Stomach smooth muscle (tissue), 2 donors: ENCODE measurements around the gene AKAP13.

ENCODE experiments used
- H3K27ac ChIP-seq: one replicate; pipeline ENCODE4 v1.7.0; 2013; ENCODE audit warnings: mild to moderate bottlenecking, low read length, inconsistent platforms
- H3K27me3 ChIP-seq, 2 donors: one replicate each; pipeline ENCODE4 v1.7.0; 2013; ENCODE audit warnings: low read length in 2 of 2; ENCODE audit not compliant: insufficient read depth in 2 of 2, control insufficient read depth in 1 of 2
- H3K36me3 ChIP-seq, 2 donors: one replicate each; pipeline ENCODE4 v1.7.0; 2013; ENCODE audit warnings: low read length in 2 of 2; ENCODE audit not compliant: control insufficient read depth in 2 of 2, insufficient read depth in 2 of 2
- H3K4me1 ChIP-seq: one replicate; pipeline ENCODE4 v1.7.0; 2013; ENCODE audit warnings: low read length; ENCODE audit not compliant: control insufficient read depth, insufficient read depth
- H3K4me3 ChIP-seq, 2 donors: one replicate each; pipeline ENCODE4 v1.7.0; 2013; ENCODE audit warnings: low read length in 2 of 2
- H3K9ac ChIP-seq, 2 donors: one replicate each; pipeline ENCODE4 v1.7.0; 2013; ENCODE audit warnings: low read length in 2 of 2, mild to moderate bottlenecking in 1 of 2
- H3K9me3 ChIP-seq, 2 donors: one replicate each; pipeline ENCODE4 v1.7.0; 2013; ENCODE audit warnings: low read length in 2 of 2; ENCODE audit not compliant: control insufficient read depth in 2 of 2
- donor health status: healthy.
- donor health status: Pancreatic carcinoma.

Gene AKAP13

DNA sequence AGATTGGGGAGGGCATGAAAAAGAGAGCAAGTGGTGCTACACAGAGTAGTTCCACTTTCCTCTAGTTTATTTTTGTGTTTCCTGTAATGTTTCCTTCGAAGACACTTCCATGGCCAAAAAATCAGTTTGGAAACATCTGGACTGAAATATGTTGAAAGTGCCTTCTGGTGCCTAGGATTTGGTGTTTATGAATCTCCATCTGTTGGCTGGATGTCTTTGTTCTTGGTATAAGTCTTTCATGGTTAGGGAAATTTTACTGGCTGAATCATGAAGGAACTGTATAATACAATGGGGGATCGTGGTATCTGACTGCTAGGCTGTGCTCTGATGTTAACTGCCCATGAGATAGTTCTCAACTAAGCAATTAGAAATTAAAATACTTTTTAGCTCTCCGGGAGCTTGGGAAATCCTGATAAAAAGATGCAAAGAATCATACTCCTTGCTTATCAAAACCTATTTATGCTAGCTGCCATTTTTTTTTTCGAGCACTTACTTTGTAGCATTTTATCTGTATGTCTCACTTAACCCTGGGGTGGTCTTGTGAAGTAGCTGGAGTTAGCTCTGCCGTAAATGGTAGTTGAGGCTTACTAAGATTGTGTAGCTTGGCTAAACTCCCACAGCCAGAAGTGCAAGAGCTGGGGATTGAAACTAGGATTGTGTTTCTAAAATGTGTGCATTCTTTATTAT is 21.9 kb downstream of the AKAP13 start:
- H3K9ac ChIP-seq: no peak overlapping the region
- no peak overlapping the region for H3K27ac ChIP-seq
- no peaks in the 10 kb centered on the region for H3K9me3 ChIP-seq
- H3K4me1 ChIP-seq: peaks cover 11% of the 10 kb centered on the region
- H3K27me3 ChIP-seq: no peaks in the 10 kb centered on the region
- no peak overlapping the region for H3K4me3 ChIP-seq
- H3K36me3 ChIP-seq: no peaks in the 10 kb centered on the region

- Histone ChIP-seq H3K9ac (no peak overlapping the region), H3K4me1 (peaks cover 11% of the 10 kb centered on the region), H3K27ac (no peak overlapping the region), H3K27me3 (no peaks in the 10 kb centered on the region), H3K36me3 (no peaks in the 10 kb centered on the region), H3K9me3 (no peaks in the 10 kb centered on the region), H3K4me3 (no peak overlapping the region)
These were observed 23.3 kb downstream of the AKAP13 start for GRCh38 chr15:85403745-85404144.

GRCh38 chr15:85404176-85404917 is 23.9 kb downstream of the AKAP13 start:
- Histone ChIP-seq H3K4me1 (peaks cover 11% of the 10 kb centered on the region), H3K9me3 (no peaks in the 10 kb centered on the region), H3K27me3 (no peaks in the 10 kb centered on the region), H3K36me3 (no peaks in the 10 kb centered on the region), H3K27ac (no peak overlapping the region), H3K4me3 (peak overlapping the region in 1 of 2 donors; percentile 19), H3K9ac (no peak overlapping the region)

DNA sequence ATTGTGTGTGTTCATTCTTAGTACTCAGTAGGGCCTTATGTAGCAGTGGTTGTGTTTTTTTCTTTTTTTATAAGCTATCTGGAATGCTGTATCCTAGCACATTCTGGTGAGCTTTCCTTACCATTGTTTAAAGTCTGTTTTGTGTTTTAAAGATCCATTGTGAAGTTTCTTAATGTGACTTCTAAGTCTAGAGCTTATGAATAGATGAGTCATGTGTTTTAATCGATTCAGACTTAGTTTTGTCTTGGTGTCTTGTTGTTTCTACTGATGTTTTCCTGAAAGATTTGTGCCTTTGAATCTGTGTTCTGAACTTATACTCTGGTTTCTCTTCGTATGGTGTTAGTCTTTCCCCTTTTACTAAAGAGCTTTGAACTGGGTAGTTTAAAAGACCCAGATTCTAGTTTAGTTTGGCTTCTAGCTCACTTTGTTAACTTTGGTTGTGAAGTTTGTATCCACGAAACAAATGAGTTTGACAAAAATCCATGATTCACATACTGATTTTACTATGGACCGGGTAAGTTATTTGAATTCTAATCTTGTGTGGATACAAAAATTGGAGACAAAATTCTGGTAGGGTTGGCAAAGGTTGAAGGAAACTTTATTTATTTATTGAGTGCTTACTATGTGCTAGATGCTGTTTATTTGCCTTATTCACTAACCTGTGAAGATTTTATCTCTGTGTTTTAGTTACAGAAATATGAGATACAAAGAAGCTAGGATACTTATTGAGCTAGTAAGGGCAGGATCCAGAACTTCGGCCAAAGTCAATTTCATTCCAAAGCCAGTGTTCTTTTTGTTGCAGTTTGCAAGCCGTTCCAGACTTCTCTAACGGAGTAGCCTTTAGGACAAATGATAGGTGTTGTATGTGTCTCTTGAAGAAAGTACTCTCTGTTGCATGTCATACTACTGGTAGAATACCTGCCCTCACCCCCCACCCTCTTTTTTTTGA is 24.8 kb downstream of the AKAP13 start:
- no peak overlapping the region for H3K9ac ChIP-seq
- H3K4me1 ChIP-seq: peaks cover 11% of the 10 kb centered on the region
- H3K4me3 ChIP-seq: peak overlapping the region in 1 of 2 donors; percentile 19
- no peaks in the 10 kb centered on the region for H3K9me3 ChIP-seq
- no peaks in the 10 kb centered on the region for H3K36me3 ChIP-seq
- H3K27me3 ChIP-seq: no peaks in the 10 kb centered on the region
- no peak overlapping the region for H3K27ac ChIP-seq

DNA sequence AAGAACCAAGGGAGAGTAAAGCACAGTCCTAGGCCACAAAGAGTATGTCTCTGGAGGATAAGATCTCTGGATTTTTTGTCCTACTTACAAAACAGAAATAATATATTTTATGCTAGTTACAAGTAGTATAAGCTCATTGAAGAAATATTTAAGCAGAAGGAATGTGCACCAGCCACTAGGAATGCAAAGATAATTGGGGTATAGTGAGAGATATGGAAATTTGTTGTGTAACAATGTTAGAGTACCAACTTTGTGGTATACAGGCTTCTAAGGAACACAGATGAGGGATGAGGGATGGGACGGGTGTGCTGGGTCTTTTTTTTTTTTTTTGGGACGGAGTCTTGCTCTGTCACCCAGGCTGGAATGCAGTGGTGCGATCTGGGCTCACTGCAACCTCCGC is 26.5 kb downstream of the AKAP13 start:
- H3K9me3 ChIP-seq: no peaks in the 10 kb centered on the region
- H3K4me1 ChIP-seq: peaks cover 11% of the 10 kb centered on the region
- H3K36me3 ChIP-seq: no peaks in the 10 kb centered on the region
- no peak overlapping the region for H3K9ac ChIP-seq
- H3K27me3 ChIP-seq: no peaks in the 10 kb centered on the region
- H3K4me3 ChIP-seq: no peak overlapping the region
- no peak overlapping the region for H3K27ac ChIP-seq

- no peak overlapping the region for H3K27ac ChIP-seq
- no peaks in the 10 kb centered on the region for H3K9me3 ChIP-seq
- H3K9ac ChIP-seq: no peak overlapping the region
- no peak overlapping the region for H3K4me3 ChIP-seq
- no peaks in the 10 kb centered on the region for H3K27me3 ChIP-seq
- H3K4me1 ChIP-seq: peaks cover 11% of the 10 kb centered on the region
- no peaks in the 10 kb centered on the region for H3K36me3 ChIP-seq
These were observed 27.2 kb downstream of the AKAP13 start for GRCh38 chr15:85407421-85408269.

GRCh38 chr15:85408270-85408746 is 27.9 kb downstream of the AKAP13 start:
- Histone ChIP-seq H3K9ac (no peak overlapping the region), H3K27me3 (no peaks in the 10 kb centered on the region), H3K9me3 (no peaks in the 10 kb centered on the region), H3K36me3 (no peaks in the 10 kb centered on the region), H3K27ac (no peak overlapping the region), H3K4me3 (no peak overlapping the region), H3K4me1 (peaks cover 11% of the 10 kb centered on the region)

- no peaks in the 10 kb centered on the region for H3K4me1 ChIP-seq
- no peaks in the 10 kb centered on the region for H3K9me3 ChIP-seq
- H3K27ac ChIP-seq: no peak overlapping the region
- H3K27me3 ChIP-seq: no peaks in the 10 kb centered on the region
- H3K9ac ChIP-seq: no peak overlapping the region
- no peak overlapping the region for H3K4me3 ChIP-seq
- H3K36me3 ChIP-seq: no peaks in the 10 kb centered on the region
These were observed 31.7 kb downstream of the AKAP13 start for GRCh38 chr15:85412066-85412465.

- Histone ChIP-seq H3K4me1 (no peaks in the 10 kb centered on the region), H3K4me3 (peak overlapping the region in 1 of 2 donors; percentile 16), H3K27ac (no peak overlapping the region), H3K9ac (peak overlapping the region in 1 of 2 donors; percentile 39), H3K27me3 (no peaks in the 10 kb centered on the region), H3K9me3 (no peaks in the 10 kb centered on the region), H3K36me3 (no peaks in the 10 kb centered on the region)
These were observed 32.8 kb downstream of the AKAP13 start for GRCh38 chr15:85412956-85413854.
